Measurements from ENCODE around the gene PCDHB16.
A peak's percentile ranks its signal among the peaks of the same experiment; 100 is the strongest.
"Not testable (repeated sequence)": the region's sequence is repeated elsewhere in the genome, so short reads cannot be mapped to it uniquely, and the experiment has no call there.

PCDHB16 gene

DNA sequence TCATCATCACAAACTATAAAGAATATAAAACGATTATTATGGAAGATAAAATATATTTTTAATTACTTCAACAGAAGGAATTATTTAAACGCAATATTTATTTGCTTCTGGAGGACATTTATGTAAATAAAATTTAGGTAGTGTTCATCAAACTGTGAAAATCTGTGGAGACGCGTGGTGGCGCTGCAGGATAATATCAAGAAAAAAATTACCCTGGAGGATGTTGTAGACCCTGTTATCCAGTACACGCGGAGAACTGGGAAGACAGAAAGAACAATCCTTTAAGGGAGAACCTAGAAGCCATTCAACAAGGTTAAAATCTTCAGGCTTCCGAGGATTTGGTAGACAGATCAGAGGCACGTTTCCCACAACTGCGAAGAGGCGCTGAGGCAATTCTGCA is 26.3 kb downstream of the PCDHB16 start, which contains the start of gene PCDHB12:
PCDHB12 (plus strand) TSS at position 242 of the 400 bp plus-strand sequence. CDS start 189 bp downstream, outside the sequence.
- no peaks in the 10 kb centered on the region for H3K36me3 ChIP-seq
- H3K4me1 ChIP-seq, result no peaks in the 10 kb centered on the region
- no peaks in the 10 kb centered on the region for H4K20me1 ChIP-seq
- H3K9me3 ChIP-seq (replicated peaks in 1 of 11), result peaks cover 25 to 48% (median 28%) of the 10 kb centered on the region in 11 experiments
- no peak within 1 kb of the TSS for H3K27ac ChIP-seq
- TF ChIP-seq Cebpa-rat (IDR thresholded peaks at IDR 0.05), result no peak
- no peaks in the 10 kb centered on the region for H3K27me3 ChIP-seq
- H3K4me3 ChIP-seq, result no peak within 1 kb of the TSS
- H3K9ac ChIP-seq, result no peak within 1 kb of the TSS
- H3K4me2 ChIP-seq, result no peak within 1 kb of the TSS

DNA sequence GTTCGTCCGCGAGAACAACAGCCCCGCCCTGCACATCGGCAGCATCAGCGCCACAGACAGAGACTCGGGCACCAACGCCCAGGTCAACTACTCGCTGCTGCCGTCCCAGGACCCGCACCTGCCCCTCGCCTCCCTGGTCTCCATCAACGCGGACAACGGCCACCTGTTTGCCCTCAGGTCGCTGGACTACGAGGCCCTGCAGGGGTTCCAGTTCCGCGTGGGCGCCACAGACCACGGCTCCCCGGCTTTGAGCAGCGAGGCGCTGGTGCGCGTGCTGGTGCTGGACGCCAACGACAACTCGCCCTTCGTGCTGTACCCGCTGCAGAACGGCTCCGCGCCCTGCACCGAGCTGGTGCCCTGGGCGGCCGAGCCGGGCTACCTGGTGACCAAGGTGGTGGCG is 28.1 kb downstream of the PCDHB16 start:
- H3K4me1 ChIP-seq, H3K9ac ChIP-seq, H3K36me3 ChIP-seq, H3K4me2 ChIP-seq, H3K4me3 ChIP-seq, H3K27ac ChIP-seq, H3K27me3 ChIP-seq, H4K20me1 ChIP-seq: not testable (repeated sequence)
- peaks cover 34 to 53% (median 36%) of the 10 kb centered on the region in 11 experiments for H3K9me3 ChIP-seq (replicated peaks in 1 of 11)

DNA sequence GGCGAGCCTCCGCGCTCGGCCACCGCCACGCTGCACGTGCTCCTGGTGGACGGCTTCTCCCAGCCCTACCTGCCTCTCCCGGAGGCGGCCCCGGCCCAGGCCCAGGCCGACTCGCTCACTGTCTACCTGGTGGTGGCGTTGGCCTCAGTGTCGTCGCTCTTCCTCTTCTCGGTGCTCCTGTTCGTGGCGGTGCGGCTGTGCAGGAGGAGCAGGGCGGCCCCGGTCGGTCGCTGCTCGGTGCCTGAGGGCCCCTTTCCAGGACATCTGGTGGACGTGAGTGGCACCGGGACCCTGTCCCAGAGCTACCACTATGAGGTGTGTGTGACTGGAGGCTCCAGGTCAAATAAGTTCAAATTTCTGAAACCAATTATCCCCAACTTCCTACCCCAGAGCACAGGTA is 28.7 kb downstream of the PCDHB16 start:
- not testable (repeated sequence) for H3K9ac ChIP-seq, H3K27me3 ChIP-seq, H3K27ac ChIP-seq, H3K4me3 ChIP-seq, H3K4me2 ChIP-seq, H4K20me1 ChIP-seq, H3K36me3 ChIP-seq, H3K4me1 ChIP-seq
- H3K9me3 ChIP-seq (replicated peaks in 1 of 11), result peaks cover 38 to 57% (median 40%) of the 10 kb centered on the region in 11 experiments

DNA sequence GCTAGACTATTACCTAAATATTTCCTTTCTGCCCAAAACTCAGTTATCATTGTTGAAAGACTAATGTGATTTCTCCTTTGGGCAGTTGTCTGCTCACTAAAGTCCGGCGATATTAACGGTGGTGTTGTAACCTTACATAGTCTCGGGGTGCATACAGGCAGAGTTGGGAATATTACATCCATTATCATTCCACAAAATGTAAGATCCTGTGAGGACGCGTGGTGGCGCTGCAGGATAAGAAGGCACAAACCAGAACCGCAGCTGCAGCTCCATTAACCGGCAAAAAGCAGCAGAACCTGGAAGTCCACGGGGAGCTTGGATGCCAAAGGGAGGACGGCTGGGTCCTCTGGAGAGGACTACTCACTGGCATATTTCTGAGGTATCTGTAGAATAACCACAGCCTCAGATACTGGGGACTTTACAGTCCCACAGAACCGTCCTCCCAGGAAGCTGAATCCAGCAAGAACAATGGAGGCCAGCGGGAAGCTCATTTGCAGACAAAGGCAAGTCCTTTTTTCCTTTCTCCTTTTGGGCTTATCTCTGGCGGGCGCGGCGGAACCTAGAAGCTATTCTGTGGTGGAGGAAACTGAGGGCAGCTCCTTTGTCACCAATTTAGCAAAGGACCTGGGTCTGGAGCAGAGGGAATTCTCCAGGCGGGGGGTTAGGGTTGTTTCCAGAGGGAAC is 31.6 kb downstream of the PCDHB16 start, which contains the start of gene PCDHB13:
PCDHB13 (plus strand) TSS at position 264 of the 684 bp plus-strand sequence; CDS start at position 469, 205 bp downstream.
- not testable (repeated sequence) for H3K4me3 ChIP-seq, H3K4me2 ChIP-seq, H3K4me1 ChIP-seq, H3K36me3 ChIP-seq, H3K9ac ChIP-seq, H4K20me1 ChIP-seq, H3K27me3 ChIP-seq, H3K27ac ChIP-seq
- peaks cover 58 to 82% (median 59%) of the 10 kb centered on the region in 11 experiments for H3K9me3 ChIP-seq (replicated peaks in 1 of 11)

DNA sequence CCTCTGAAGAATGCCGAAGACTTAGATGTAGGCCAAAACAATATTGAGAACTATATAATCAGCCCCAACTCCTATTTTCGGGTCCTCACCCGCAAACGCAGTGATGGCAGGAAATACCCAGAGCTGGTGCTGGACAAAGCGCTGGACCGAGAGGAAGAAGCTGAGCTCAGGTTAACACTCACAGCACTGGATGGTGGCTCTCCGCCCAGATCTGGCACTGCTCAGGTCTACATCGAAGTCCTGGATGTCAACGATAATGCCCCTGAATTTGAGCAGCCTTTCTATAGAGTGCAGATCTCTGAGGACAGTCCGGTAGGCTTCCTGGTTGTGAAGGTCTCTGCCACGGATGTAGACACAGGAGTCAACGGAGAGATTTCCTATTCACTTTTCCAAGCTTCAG is 32.4 kb downstream of the PCDHB16 start:
- not testable (repeated sequence) for H3K9ac ChIP-seq, H4K20me1 ChIP-seq, H3K4me3 ChIP-seq, H3K27me3 ChIP-seq, H3K4me1 ChIP-seq, H3K36me3 ChIP-seq, H3K27ac ChIP-seq, H3K4me2 ChIP-seq
- H3K9me3 ChIP-seq (replicated peaks in 1 of 11), result peaks cover 54 to 82% (median 59%) of the 10 kb centered on the region in 11 experiments

DNA sequence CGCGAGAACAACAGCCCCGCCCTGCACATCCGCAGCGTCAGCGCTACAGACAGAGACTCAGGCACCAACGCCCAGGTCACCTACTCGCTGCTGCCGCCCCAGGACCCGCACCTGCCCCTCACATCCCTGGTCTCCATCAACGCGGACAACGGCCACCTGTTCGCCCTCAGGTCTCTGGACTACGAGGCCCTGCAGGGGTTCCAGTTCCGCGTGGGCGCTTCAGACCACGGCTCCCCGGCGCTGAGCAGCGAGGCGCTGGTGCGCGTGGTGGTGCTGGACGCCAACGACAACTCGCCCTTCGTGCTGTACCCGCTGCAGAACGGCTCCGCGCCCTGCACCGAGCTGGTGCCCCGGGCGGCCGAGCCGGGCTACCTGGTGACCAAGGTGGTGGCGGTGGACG is 33.3 kb downstream of the PCDHB16 start:
- H3K27me3 ChIP-seq, H3K4me3 ChIP-seq, H3K27ac ChIP-seq, H3K4me2 ChIP-seq, H3K9ac ChIP-seq, H3K36me3 ChIP-seq, H4K20me1 ChIP-seq, H3K4me1 ChIP-seq: not testable (repeated sequence)
- peaks cover 45 to 78% (median 52%) of the 10 kb centered on the region in 11 experiments for H3K9me3 ChIP-seq (replicated peaks in 1 of 11)

DNA sequence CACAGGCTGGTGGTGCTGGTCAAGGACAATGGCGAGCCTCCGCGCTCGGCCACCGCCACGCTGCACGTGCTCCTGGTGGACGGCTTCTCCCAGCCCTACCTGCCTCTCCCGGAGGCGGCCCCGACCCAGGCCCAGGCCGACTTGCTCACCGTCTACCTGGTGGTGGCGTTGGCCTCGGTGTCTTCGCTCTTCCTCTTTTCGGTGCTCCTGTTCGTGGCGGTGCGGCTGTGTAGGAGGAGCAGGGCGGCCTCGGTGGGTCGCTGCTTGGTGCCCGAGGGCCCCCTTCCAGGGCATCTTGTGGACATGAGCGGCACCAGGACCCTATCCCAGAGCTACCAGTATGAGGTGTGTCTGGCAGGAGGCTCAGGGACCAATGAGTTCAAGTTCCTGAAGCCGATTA is 33.8 kb downstream of the PCDHB16 start:
- H3K9ac ChIP-seq, H3K36me3 ChIP-seq, H3K4me3 ChIP-seq, H3K27ac ChIP-seq, H3K4me2 ChIP-seq, H3K4me1 ChIP-seq, H3K27me3 ChIP-seq, H4K20me1 ChIP-seq: not testable (repeated sequence)
- peaks cover 40 to 73% (median 49%) of the 10 kb centered on the region in 11 experiments for H3K9me3 ChIP-seq (replicated peaks in 1 of 11)

DNA sequence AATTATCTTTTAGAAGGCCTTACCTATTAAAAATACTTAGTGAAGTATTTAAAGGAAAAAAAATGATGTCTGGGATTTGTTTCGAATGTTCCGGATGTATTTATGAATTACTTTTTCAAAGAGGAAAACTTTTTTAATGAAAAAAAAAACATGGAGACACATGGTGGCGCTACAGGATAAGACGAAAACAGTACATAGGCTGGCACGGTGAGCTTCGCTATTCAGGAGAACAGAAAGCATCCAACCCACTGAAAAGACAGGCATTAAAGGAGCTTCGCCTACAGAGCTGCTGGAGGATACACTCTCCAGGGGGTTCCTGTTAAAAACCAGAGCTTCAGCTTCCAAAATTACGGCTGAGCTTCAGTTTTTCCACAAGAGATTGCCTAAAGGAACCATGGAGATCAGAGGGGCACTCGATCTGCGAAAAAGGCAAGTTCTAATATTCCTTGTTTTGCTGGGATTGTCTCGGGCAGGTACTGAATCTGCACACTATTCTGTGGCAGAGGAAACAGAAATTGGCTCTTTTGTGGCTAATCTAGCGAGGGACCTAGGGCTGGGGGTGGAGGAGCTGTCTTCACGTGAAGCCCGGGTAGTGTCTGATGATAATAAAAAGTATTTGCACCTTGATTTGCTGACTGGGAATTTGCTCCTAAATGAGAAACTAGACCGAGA is 41.1 kb downstream of the PCDHB16 start, which contains the start of gene PCDHB14:
PCDHB14 (plus strand) TSS at position 232 of the 672 bp plus-strand sequence; CDS start at position 395, 163 bp downstream.
- H3K4me2 ChIP-seq, result peak within 1 kb of the TSS; percentile 69 to 86 (median 77)
- peak within 1 kb of the TSS; percentile 49 to 75 (median 64); a peak in 21 of 22 replicates for H3K9ac ChIP-seq
- peak within 1 kb of the TSS in 4 of 11 experiments; percentile 12 to 18 (median 16); a peak in 3 of 22 replicates for H3K27ac ChIP-seq
- no peaks in the 10 kb centered on the region for H3K27me3 ChIP-seq
- no peaks in the 10 kb centered on the region for H4K20me1 ChIP-seq
- peaks cover 40 to 61% (median 48%) of the 10 kb centered on the region in 11 experiments for H3K9me3 ChIP-seq (replicated peaks in 1 of 11)
- no peak for TF ChIP-seq Cebpa-rat (IDR thresholded peaks at IDR 0.05)
- H3K36me3 ChIP-seq, result peaks cover 0 to 10% (median 0%) of the 10 kb centered on the region in 11 experiments; a peak in 1 of 22 replicates
- H3K4me3 ChIP-seq, result peak within 1 kb of the TSS; percentile 43 to 61 (median 54)
- H3K4me1 ChIP-seq, result peaks cover 0 to 10% (median 0%) of the 10 kb centered on the region in 10 experiments; a peak in 7 of 20 replicates

DNA sequence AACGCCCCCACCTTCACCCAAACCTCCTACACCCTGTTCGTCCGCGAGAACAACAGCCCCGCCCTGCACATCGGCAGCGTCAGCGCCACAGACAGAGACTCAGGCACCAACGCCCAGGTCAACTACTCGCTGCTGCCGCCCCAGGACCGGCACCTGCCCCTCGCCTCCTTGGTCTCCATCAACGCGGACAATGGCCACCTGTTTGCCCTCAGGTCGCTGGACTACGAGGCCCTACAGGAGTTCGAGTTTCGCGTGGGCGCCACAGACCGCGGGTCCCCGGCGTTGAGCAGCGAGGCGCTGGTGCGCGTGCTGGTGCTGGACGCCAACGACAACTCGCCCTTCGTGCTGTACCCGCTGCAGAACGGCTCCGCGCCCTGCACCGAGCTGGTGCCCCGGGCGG is 42.7 kb downstream of the PCDHB16 start:
- H3K27me3 ChIP-seq, H3K9ac ChIP-seq, H4K20me1 ChIP-seq, H3K4me3 ChIP-seq, H3K4me2 ChIP-seq, H3K4me1 ChIP-seq, H3K27ac ChIP-seq, H3K36me3 ChIP-seq: not testable (repeated sequence)
- peaks cover 28 to 55% (median 39%) of the 10 kb centered on the region in 11 experiments for H3K9me3 ChIP-seq (replicated peaks in 1 of 11)

DNA sequence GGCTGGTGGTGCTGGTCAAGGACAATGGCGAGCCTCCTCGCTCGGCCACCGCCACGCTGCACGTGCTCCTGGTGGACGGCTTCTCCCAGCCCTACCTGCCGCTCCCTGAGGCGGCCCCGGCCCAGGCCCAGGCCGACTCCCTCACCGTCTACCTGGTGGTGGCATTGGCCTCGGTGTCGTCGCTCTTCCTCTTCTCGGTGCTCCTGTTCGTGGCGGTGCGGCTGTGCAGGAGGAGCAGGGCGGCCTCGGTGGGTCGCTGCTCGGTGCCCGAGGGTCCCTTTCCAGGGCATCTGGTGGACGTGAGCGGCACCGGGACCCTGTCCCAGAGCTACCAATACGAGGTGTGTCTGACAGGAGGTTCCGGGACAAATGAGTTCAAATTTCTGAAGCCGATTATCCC is 43.2 kb downstream of the PCDHB16 start:
- not testable (repeated sequence) for H3K4me2 ChIP-seq, H3K36me3 ChIP-seq, H3K4me3 ChIP-seq

More for the DNA sequence above, 43.2 kb downstream of the PCDHB16 start:
- H3K27ac ChIP-seq, H4K20me1 ChIP-seq, H3K4me1 ChIP-seq, H3K9ac ChIP-seq, H3K27me3 ChIP-seq: not testable (repeated sequence)
- peaks cover 32 to 55% (median 44%) of the 10 kb centered on the region in 11 experiments for H3K9me3 ChIP-seq (replicated peaks in 1 of 11)

Data from BLaER1 treated with 17β-estradiol and CSF1 and Interleukin-3, amounts not matched to agents 10 nM and 100 nM (cell line).